Activated CD8-positive, alpha-beta T cell treated with anti-CD3 and anti-CD28 coated beads, Interleukin-2, amount 10 ng/mL, durations not matched to agents 7 days and 5 days (primary cell): ENCODE data around the gene CCDC91. TPM values are rescaled to one million over a fixed set of nuclear protein-coding genes. Genes with fewer than 3 reads are reported as not detected.

Experiments used
- ATAC-seq: fragments of 150-1000 bp; cut with Tn5 transposase; one replicate; pipeline ENCODE4 v1.10.0; 2021; ENCODE audit warnings: moderate library complexity
- CTCF ChIA-PET: fragments of 350-600 bp; sonication (Branson Sonifier 250); formaldehyde crosslinking; loops from one replicate; lab custom pipeline; 2021; ENCODE audit warnings: antibody characterized with exemption; lab: Charles Lee
- POLR2A ChIA-PET: fragments of 350-600 bp; sonication (Branson Sonifier 250); formaldehyde crosslinking; loops from one replicate; lab custom pipeline; 2021; ENCODE audit warnings: antibody characterized with exemption; lab: Charles Lee
- DNase-seq: peaks from one replicate; pipeline ENCODE4 v3.0.0-alpha.2; 2020
- H3K27ac Mint-ChIP-seq: one replicate; pipeline ENCODE4 v1.8.0; 2021; ENCODE audit warnings: mild to moderate bottlenecking, mixed read lengths
- H3K27me3 Mint-ChIP-seq: one replicate; pipeline ENCODE4 v1.8.0; 2021; ENCODE audit warnings: low read depth, mixed read lengths
- H3K36me3 Mint-ChIP-seq: one replicate; pipeline ENCODE4 v1.8.0; 2021; ENCODE audit warnings: low read depth, mixed read lengths
- H3K4me1 Mint-ChIP-seq: one replicate; pipeline ENCODE4 v1.8.0; 2021; ENCODE audit warnings: low read depth, mixed read lengths
- H3K4me3 Mint-ChIP-seq: one replicate; pipeline ENCODE4 v1.8.0; 2021; ENCODE audit warnings: mild to moderate bottlenecking, mixed read lengths
- H3K9me3 Mint-ChIP-seq: one replicate; pipeline ENCODE4 v1.8.0; 2022; ENCODE audit warnings: mixed read lengths; ENCODE audit not compliant: insufficient read depth
- total RNA-seq, 2 experiments: library from RNA; stranded (reverse); gene quantifications; one replicate each; pipeline ENCODE4 v1.2.3, GENCODE V29; 2021

Gene CCDC91
- total RNA-seq, 2 experiments from 2014 or later = 18.4 to 23.4 TPM

GRCh38 chr12:28218875-28219274, 28.6 kb downstream of the CCDC91 start:
- DNase-seq (no peak), ATAC-seq (no peak)
- POLR2A ChIA-PET = no interaction called here
- Mint-ChIP-seq H3K27me3 (no peaks in the 10 kb centered on the region), H3K36me3 (peaks cover 14% of the 10 kb centered on the region), H3K9me3 (peaks cover 4% of the 10 kb centered on the region), H3K4me3 (no peak overlapping the region), H3K4me1 (peaks cover 34% of the 10 kb centered on the region), H3K27ac (no peak overlapping the region)
- CTCF ChIA-PET = no interaction called here

- no peaks in the 10 kb centered on the region for H3K27me3 Mint-ChIP-seq
- POLR2A ChIA-PET = no interaction called here
- H3K27ac Mint-ChIP-seq = no peak overlapping the region
Observed at GRCh38 chr12:28219827-28220226, 29.6 kb downstream of the CCDC91 start.

GRCh38 chr12:28222081-28222700, 31.9 kb downstream of the CCDC91 start:
- Mint-ChIP-seq H3K9me3 (peaks cover 4% of the 10 kb centered on the region), H3K4me1 (peaks cover 45% of the 10 kb centered on the region), H3K36me3 (peaks cover 21% of the 10 kb centered on the region), H3K4me3 (no peak overlapping the region), H3K27ac (no peak overlapping the region), H3K27me3 (no peaks in the 10 kb centered on the region)
- ATAC-seq = peak; percentile 70
- peak; percentile 68 for DNase-seq
- ChIA-PET CTCF (interaction anchor here (1.1 kb wide), 1 partner anchor 26 kb away, joined by 3 read pairs; no protein-coding TSS in a partner anchor), POLR2A (interaction anchor here (1.9 kb wide), 1 partner anchor 32 kb away, joined by 10 read pairs; the partner anchor contains the start of gene CCDC91)

More at GRCh38 chr12:28219827-28220226, 29.6 kb downstream of the CCDC91 start:
- DNase-seq (no peak), ATAC-seq (no peak)
- peaks cover 4% of the 10 kb centered on the region for H3K9me3 Mint-ChIP-seq
- H3K4me1 Mint-ChIP-seq = peaks cover 42% of the 10 kb centered on the region
- CTCF ChIA-PET = no interaction called here
- peaks cover 11% of the 10 kb centered on the region for H3K36me3 Mint-ChIP-seq
- no peak overlapping the region for H3K4me3 Mint-ChIP-seq

GRCh38 chr12:28223025-28223554, 32.8 kb downstream of the CCDC91 start:
- peak overlapping the region; percentile 62 for H3K27ac Mint-ChIP-seq
- peaks cover 40% of the 10 kb centered on the region for H3K4me1 Mint-ChIP-seq
- ATAC-seq (peak; percentile 83), DNase-seq (peak; percentile 21)
- ChIA-PET CTCF (no interaction called here), POLR2A (interaction anchor here (1.9 kb wide), 1 partner anchor 32 kb away, joined by 10 read pairs; the partner anchor contains the start of gene CCDC91)
- peak overlapping the region; percentile 47 for H3K4me3 Mint-ChIP-seq
- H3K9me3 Mint-ChIP-seq = peaks cover 4% of the 10 kb centered on the region
- H3K36me3 Mint-ChIP-seq = peaks cover 20% of the 10 kb centered on the region
- no peaks in the 10 kb centered on the region for H3K27me3 Mint-ChIP-seq

GRCh38 chr12:28223858-28224257, 33.6 kb downstream of the CCDC91 start:
- H3K27ac Mint-ChIP-seq = no peak overlapping the region
- POLR2A ChIA-PET = interaction anchor here (1.9 kb wide), 1 partner anchor 33 kb away, joined by 10 read pairs; the partner anchor contains the start of gene CCDC91
- peaks cover under 1% of the 10 kb centered on the region for H3K9me3 Mint-ChIP-seq
- H3K4me1 Mint-ChIP-seq = peaks cover 40% of the 10 kb centered on the region
- no peaks in the 10 kb centered on the region for H3K27me3 Mint-ChIP-seq
- CTCF ChIA-PET = interaction anchor here (0.8 kb wide), 1 partner anchor 32 kb away, joined by 3 read pairs; no protein-coding TSS in a partner anchor
- H3K36me3 Mint-ChIP-seq = peaks cover 15% of the 10 kb centered on the region
- DNase-seq (no peak), ATAC-seq (no peak)
- no peak overlapping the region for H3K4me3 Mint-ChIP-seq

- Mint-ChIP-seq H3K4me1 (peaks cover 33% of the 10 kb centered on the region), H3K4me3 (no peak overlapping the region), H3K9me3 (no peaks in the 10 kb centered on the region), H3K36me3 (peaks cover 17% of the 10 kb centered on the region), H3K27me3 (no peaks in the 10 kb centered on the region), H3K27ac (no peak overlapping the region)
- ChIA-PET CTCF (no interaction called here), POLR2A (no interaction called here)
- no peak for DNase-seq
- no peak for ATAC-seq
Observed at GRCh38 chr12:28226705-28227104, 36.4 kb downstream of the CCDC91 start.

GRCh38 chr12:28227251-28227650, 37.0 kb downstream of the CCDC91 start:
- ChIA-PET CTCF (no interaction called here), POLR2A (no interaction called here)
- no peaks in the 10 kb centered on the region for H3K9me3 Mint-ChIP-seq
- peaks cover 17% of the 10 kb centered on the region for H3K36me3 Mint-ChIP-seq
- H3K27ac Mint-ChIP-seq = no peak overlapping the region
- DNase-seq = no peak
- no peak overlapping the region for H3K4me3 Mint-ChIP-seq
- no peak for ATAC-seq
- no peaks in the 10 kb centered on the region for H3K27me3 Mint-ChIP-seq
- peaks cover 28% of the 10 kb centered on the region for H3K4me1 Mint-ChIP-seq

GRCh38 chr12:28231248-28231647, 41.0 kb downstream of the CCDC91 start:
- CTCF ChIA-PET = interaction anchor here (0.7 to 1.8 kb wide), 2 partner anchors 14 to 563 kb away, joined by 3 to 5 read pairs; no protein-coding TSS in a partner anchor
- no peak for DNase-seq
- H3K9me3 Mint-ChIP-seq = no peaks in the 10 kb centered on the region
- POLR2A ChIA-PET = no interaction called here
- ATAC-seq = no peak
- no peak overlapping the region for H3K27ac Mint-ChIP-seq
- H3K4me1 Mint-ChIP-seq = peaks cover 13% of the 10 kb centered on the region
- peaks cover 13% of the 10 kb centered on the region for H3K36me3 Mint-ChIP-seq
- no peaks in the 10 kb centered on the region for H3K27me3 Mint-ChIP-seq
- H3K4me3 Mint-ChIP-seq = no peak overlapping the region

GRCh38 chr12:28232211-28232928, 42.1 kb downstream of the CCDC91 start:
- ATAC-seq = no peak
- no peak for DNase-seq
- Mint-ChIP-seq H3K27me3 (no peaks in the 10 kb centered on the region), H3K9me3 (no peaks in the 10 kb centered on the region), H3K27ac (no peak overlapping the region), H3K36me3 (peaks cover 5% of the 10 kb centered on the region), H3K4me1 (peaks cover 9% of the 10 kb centered on the region), H3K4me3 (no peak overlapping the region)
- ChIA-PET POLR2A (no interaction called here), CTCF (no interaction called here)

- Mint-ChIP-seq H3K4me3 (no peak overlapping the region), H3K4me1 (peaks cover 9% of the 10 kb centered on the region), H3K9me3 (no peaks in the 10 kb centered on the region), H3K27me3 (no peaks in the 10 kb centered on the region), H3K36me3 (peaks cover 5% of the 10 kb centered on the region), H3K27ac (no peak overlapping the region)
- ChIA-PET CTCF (no interaction called here), POLR2A (interaction anchor here (0.9 kb wide), 1 partner anchor 43 kb away, joined by 3 read pairs; no protein-coding TSS in a partner anchor)
- ATAC-seq = no peak
- no peak for DNase-seq
Observed at GRCh38 chr12:28234444-28234843, 44.2 kb downstream of the CCDC91 start.

- no peak for ATAC-seq
- POLR2A ChIA-PET = interaction anchor here (0.9 kb wide), 1 partner anchor 44 kb away, joined by 3 read pairs; no protein-coding TSS in a partner anchor
- H3K4me3 Mint-ChIP-seq = no peak overlapping the region
- no peak for DNase-seq
- H3K27me3 Mint-ChIP-seq = no peaks in the 10 kb centered on the region
- H3K27ac Mint-ChIP-seq = no peak overlapping the region
- CTCF ChIA-PET = no interaction called here
- peaks cover 9% of the 10 kb centered on the region for H3K4me1 Mint-ChIP-seq
- no peaks in the 10 kb centered on the region for H3K9me3 Mint-ChIP-seq
- peaks cover 5% of the 10 kb centered on the region for H3K36me3 Mint-ChIP-seq
Observed at GRCh38 chr12:28235015-28235414, 44.8 kb downstream of the CCDC91 start.
